OCI-LY3 (cell line): Measurements from ENCODE around the gene NUP85.

Experiments used
- H2AFZ ChIP-seq: fragments of 200-600, 300-600 bp; shearing (Covaris generic); 2 replicates; pipeline ENCODE4 v1.6.0; 2014; ENCODE audit warnings: antibody characterized with exemption, low read depth, low read length
- H3K27ac ChIP-seq: fragments of 200-600, 300-600 bp; sonication (generic); 2 replicates; pipeline ENCODE4 v1.5.1; 2014; ENCODE audit warnings: mild to moderate bottlenecking, low read length, moderate library complexity, mixed read lengths
- H3K27me3 ChIP-seq: fragments of 200-600, 300-600 bp; sonication (generic); 2 replicates; pipeline ENCODE4 v1.6.1; 2014; ENCODE audit warnings: low read depth, low read length, mixed read lengths
- H3K36me3 ChIP-seq: fragments of 200-600, 300-600 bp; sonication (generic); replicated peaks from 2 replicates; pipeline ENCODE3; 2014; ENCODE audit warnings: low read depth, low read length, mixed read lengths
- H3K4me1 ChIP-seq: fragments of 300-600, 200-600 bp; sonication (generic); 2 replicates; pipeline ENCODE4 v1.6.1; 2014; ENCODE audit warnings: low read length, mixed read lengths
- H3K4me2 ChIP-seq: fragments of 200-600, 300-600 bp; sonication (generic); 2 replicates; pipeline ENCODE4 v1.6.1; 2014; ENCODE audit warnings: low read length, mixed read lengths
- H3K4me3 ChIP-seq: fragments of 300-600, 200-600 bp; sonication (generic); 2 replicates; pipeline ENCODE4 v1.5.1; 2014; ENCODE audit warnings: antibody characterized with exemption, mild to moderate bottlenecking, low read length, moderate library complexity
- H3K79me2 ChIP-seq: fragments of 300-600, 200-600 bp; shearing (Covaris generic); 2 replicates; pipeline ENCODE4 v1.6.1; 2014; ENCODE audit warnings: mild to moderate bottlenecking, low read length, mixed read lengths
- H3K9ac ChIP-seq: fragments of 300-600, 200-600 bp; shearing (Covaris generic); 2 replicates; pipeline ENCODE4 v1.6.0; 2014; ENCODE audit warnings: mild to moderate bottlenecking, low read length, moderate library complexity
- H3K9me3 ChIP-seq: fragments of 200-600, 300-600 bp; shearing (Covaris generic); 2 replicates; pipeline ENCODE4 v1.6.1; 2014; ENCODE audit warnings: low read length, mixed read lengths; ENCODE audit not compliant: insufficient read depth
- H4K20me1 ChIP-seq: fragments of 200-600, 300-600 bp; sonication (generic); 2 replicates; pipeline ENCODE4 v1.6.1; 2016; ENCODE audit warnings: low read length, mixed read lengths; ENCODE audit not compliant: insufficient read depth
- EZH2phosphoT487 ChIP-seq: fragments of 200-600 bp; shearing (Covaris generic); IDR thresholded peaks from 2 replicates; pipeline ENCODE4 v1.6.1; 2018; ENCODE audit warnings: antibody characterized with exemption, mixed run types, low read depth
- TF ChIP-seq, protein P1 (sequence below): fragments of 200-600, 300-600 bp; sonication (generic); IDR thresholded peaks from 2 replicates; pipeline ENCODE4 v1.5.1; 2014; ENCODE audit warnings: antibody characterized with exemption, low read length, low read depth

Gene NUP85

GRCh38 chr17:75176625-75177024 is 28.9 kb upstream of the NUP85 start:
- TF ChIP-seq, protein P1, sequence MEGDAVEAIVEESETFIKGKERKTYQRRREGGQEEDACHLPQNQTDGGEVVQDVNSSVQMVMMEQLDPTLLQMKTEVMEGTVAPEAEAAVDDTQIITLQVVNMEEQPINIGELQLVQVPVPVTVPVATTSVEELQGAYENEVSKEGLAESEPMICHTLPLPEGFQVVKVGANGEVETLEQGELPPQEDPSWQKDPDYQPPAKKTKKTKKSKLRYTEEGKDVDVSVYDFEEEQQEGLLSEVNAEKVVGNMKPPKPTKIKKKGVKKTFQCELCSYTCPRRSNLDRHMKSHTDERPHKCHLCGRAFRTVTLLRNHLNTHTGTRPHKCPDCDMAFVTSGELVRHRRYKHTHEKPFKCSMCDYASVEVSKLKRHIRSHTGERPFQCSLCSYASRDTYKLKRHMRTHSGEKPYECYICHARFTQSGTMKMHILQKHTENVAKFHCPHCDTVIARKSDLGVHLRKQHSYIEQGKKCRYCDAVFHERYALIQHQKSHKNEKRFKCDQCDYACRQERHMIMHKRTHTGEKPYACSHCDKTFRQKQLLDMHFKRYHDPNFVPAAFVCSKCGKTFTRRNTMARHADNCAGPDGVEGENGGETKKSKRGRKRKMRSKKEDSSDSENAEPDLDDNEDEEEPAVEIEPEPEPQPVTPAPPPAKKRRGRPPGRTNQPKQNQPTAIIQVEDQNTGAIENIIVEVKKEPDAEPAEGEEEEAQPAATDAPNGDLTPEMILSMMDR, result no peak
- no peak for TF ChIP-seq EZH2phosphoT487
- Histone ChIP-seq H3K27ac (no peak overlapping the region), H2AFZ (no peak overlapping the region), H3K4me1 (peaks cover 17% of the 10 kb centered on the region), H3K9ac (no peak overlapping the region), H3K9me3 (no peaks in the 10 kb centered on the region), H3K79me2 (peaks cover 99% of the 10 kb centered on the region), H4K20me1 (peaks cover 57% of the 10 kb centered on the region), H3K4me2 (no peak overlapping the region), H3K36me3 (peaks cover 65% of the 10 kb centered on the region), H3K27me3 (no peaks in the 10 kb centered on the region), H3K4me3 (no peak overlapping the region)

DNA sequence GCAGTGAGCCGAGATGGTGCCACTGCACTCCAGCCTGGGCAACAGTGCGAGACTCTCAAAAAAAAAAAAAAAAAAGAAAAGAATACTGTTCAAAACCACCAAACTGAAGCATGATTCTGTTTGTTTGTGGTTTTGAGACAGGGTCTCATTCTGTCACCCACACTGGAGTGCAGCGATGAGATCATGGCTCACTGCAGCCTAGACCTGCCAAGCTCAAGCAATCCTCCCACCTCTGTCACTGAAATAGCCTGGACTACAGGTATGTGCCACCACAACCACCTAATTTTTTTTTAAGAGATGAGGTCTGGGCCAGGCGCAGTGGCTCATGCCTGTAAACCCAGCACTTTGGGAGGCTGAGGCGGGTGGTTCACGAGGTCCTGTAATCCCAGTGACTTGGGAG is 27.0 kb upstream of the NUP85 start:
- Histone ChIP-seq H2AFZ (no peak overlapping the region), H3K4me2 (no peak overlapping the region), H3K27ac (no peak overlapping the region), H4K20me1 (peaks cover 50% of the 10 kb centered on the region), H3K9ac (no peak overlapping the region), H3K4me1 (peaks cover 17% of the 10 kb centered on the region), H3K9me3 (no peaks in the 10 kb centered on the region), H3K79me2 (peaks cover 97% of the 10 kb centered on the region), H3K36me3 (peaks cover 58% of the 10 kb centered on the region), H3K4me3 (no peak overlapping the region), H3K27me3 (no peaks in the 10 kb centered on the region)
- TF ChIP-seq, protein P1, result no peak
- TF ChIP-seq EZH2phosphoT487, result no peak

GRCh38 chr17:75181110-75181509 is 24.4 kb upstream of the NUP85 start:
- Histone ChIP-seq H3K4me1 (peaks cover 19% of the 10 kb centered on the region), H4K20me1 (peaks cover 40% of the 10 kb centered on the region), H3K27ac (peak overlapping the region; percentile 84), H3K4me3 (peak overlapping the region; percentile 96), H3K27me3 (no peaks in the 10 kb centered on the region), H3K9ac (peak overlapping the region; percentile 99), H3K9me3 (no peaks in the 10 kb centered on the region), H3K36me3 (peaks cover 39% of the 10 kb centered on the region), H3K79me2 (peaks cover 75% of the 10 kb centered on the region), H2AFZ (no peak overlapping the region), H3K4me2 (peak overlapping the region; percentile 92)
- TF ChIP-seq, protein P1, result no peak
- no peak for TF ChIP-seq EZH2phosphoT487

DNA sequence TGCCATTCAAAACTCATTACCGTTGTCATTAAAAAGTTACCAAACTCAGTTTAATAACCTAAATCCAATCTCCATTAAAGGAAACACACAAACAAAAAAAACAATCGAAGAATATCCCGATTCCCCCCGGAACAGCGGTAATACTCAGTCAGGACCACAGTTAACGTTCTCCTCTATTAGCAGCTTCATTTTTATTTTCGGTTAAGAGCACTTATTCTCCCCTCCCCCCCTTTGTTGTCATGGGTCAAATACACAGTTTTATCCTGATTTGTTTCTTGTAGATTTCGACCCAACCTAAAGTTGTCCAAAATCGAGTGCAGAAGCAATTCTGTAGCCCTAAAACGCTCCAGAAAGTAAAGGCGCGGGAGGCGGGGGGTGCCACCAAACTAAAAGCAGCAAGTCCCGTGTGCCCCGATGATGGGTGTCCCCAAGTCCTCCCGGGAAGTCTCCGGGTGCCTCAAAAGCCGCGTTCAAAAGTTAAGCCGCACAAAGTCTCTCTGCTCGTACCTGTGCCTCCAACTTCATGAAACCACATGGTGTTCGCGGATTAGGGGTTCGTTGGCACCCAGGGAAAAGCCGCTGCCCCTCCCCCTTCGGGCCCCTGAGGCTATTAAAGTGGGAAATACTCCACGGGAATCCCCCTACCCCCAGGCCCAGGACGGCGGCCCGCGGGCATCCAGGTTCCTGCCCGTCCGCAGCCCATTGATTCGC is 23.7 kb upstream of the NUP85 start:
- TF ChIP-seq, protein P1, result no peak
- TF ChIP-seq EZH2phosphoT487, result no peak
- Histone ChIP-seq H3K79me2 (peaks cover 69% of the 10 kb centered on the region), H3K9me3 (no peaks in the 10 kb centered on the region), H3K4me1 (peaks cover 13% of the 10 kb centered on the region), H3K27ac (peak overlapping the region; percentile 84), H3K4me3 (peak overlapping the region; percentile 96), H2AFZ (no peak overlapping the region), H3K9ac (peak overlapping the region; percentile 99), H4K20me1 (peaks cover 33% of the 10 kb centered on the region), H3K36me3 (peaks cover 34% of the 10 kb centered on the region), H3K27me3 (no peaks in the 10 kb centered on the region), H3K4me2 (peak overlapping the region; percentile 92)
